ENCODE data around the gene MSH3.

The MSH3 gene

DNA sequence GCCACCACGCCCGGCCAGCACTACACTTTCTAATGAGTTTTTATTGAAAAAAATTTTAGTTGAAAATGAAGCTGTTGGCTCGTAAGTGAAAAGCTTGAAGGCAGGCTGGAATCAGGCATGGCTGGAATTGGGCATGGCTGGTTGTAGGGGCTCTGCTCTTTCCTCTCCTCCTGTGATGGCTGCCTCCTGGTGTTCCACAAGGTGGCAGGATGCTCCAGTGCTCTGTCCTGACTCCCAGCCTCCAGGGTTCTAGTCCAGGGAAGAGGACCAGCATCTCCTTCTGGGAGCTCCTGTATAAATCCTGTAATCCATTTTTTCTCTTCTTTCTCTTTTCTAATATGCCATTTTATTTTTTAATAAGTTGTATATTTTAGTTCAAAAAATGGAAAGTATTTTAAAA is 57.5 kb downstream of the MSH3 start:
- TF ChIP-seq, protein P1, sequence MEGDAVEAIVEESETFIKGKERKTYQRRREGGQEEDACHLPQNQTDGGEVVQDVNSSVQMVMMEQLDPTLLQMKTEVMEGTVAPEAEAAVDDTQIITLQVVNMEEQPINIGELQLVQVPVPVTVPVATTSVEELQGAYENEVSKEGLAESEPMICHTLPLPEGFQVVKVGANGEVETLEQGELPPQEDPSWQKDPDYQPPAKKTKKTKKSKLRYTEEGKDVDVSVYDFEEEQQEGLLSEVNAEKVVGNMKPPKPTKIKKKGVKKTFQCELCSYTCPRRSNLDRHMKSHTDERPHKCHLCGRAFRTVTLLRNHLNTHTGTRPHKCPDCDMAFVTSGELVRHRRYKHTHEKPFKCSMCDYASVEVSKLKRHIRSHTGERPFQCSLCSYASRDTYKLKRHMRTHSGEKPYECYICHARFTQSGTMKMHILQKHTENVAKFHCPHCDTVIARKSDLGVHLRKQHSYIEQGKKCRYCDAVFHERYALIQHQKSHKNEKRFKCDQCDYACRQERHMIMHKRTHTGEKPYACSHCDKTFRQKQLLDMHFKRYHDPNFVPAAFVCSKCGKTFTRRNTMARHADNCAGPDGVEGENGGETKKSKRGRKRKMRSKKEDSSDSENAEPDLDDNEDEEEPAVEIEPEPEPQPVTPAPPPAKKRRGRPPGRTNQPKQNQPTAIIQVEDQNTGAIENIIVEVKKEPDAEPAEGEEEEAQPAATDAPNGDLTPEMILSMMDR (conservative IDR thresholded peaks at IDR 0.05; ENCODE audit: low read depth, low read length), result peak; percentile 77
- DNase-seq (ENCODE audit: low read depth), result peak; percentile 59
- H3K4me3 ChIP-seq (ENCODE audit: low read depth, low read length), result no peak overlapping the region

DNA sequence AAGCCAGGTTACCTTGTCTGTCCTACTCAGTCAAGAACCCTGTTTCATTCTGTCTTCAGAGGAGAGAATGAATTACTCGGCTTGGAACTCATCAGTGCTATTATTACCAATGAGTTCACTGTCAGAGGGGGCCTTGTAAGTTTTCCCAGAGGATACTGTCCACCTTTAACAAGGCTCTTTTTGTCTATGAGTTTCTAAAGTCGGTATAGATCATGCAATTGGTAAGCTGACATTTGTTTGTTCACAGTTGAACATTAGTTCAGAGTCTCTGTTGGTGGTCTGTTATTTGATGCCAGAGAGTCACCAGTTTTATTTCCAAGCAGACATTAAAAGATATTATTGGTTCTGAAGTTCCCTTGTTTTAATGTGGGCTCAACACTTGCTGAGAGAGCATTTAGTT is 58.5 kb downstream of the MSH3 start:
- TF ChIP-seq, protein P1 (conservative IDR thresholded peaks at IDR 0.05; ENCODE audit: low read depth, low read length), result no peak
- H3K4me3 ChIP-seq (ENCODE audit: low read depth, low read length), result no peak overlapping the region
- DNase-seq (ENCODE audit: low read depth), result no peak

DNA sequence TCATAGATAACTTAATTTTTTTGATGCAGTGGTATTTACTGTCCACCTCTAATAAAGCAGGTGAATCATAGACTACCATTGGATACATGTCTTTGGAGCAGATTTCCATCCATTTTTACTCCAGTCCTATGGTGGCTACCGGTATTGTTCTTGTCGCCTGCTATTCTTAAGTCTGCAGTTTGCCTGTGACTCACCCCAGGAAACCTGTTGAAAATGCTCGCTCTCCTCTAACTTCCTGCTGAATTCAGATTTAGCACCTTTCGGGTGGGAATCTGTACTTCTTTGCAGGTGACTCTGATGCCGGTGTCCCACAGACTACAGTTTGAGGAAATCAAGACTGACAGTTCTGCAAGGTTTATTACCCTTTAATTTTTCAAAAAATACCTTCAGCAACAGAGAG is 59.2 kb downstream of the MSH3 start:
- DNase-seq (ENCODE audit: low read depth), result no peak
- TF ChIP-seq, protein P1 (conservative IDR thresholded peaks at IDR 0.05; ENCODE audit: low read depth, low read length), result no peak

DNA sequence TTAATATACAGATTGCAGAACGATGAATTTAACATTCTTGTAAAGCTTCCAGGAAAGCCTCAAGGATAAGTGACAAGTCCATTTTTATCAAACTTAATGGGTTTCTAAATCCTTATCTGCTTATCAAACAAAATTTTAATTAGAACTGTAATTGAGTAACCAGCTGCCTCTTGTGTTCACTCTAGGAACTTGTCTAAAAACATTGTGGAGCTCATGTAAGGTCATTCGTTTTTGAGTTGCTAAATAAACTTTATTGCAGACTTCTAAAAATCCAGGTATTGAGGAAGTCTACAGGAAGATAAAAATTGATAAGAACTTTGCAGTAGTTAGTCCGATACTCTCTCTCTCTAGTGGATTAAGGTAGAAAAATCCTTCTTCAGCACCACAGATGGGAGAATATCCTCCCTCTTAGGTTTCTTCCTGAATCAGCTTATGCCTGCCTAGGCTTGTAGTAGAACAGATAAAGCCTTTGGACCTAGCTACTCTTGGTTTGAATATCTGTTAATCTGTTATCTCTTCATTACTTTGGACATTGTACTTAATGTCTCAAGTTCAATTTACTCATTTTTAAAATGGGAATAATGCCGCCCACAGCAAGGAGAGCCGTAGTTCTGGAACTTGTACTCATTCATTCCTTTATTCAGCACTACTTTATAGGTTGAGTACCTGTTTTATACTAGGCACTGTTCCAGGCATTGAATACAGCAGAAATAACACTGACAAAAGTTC is 60.3 kb downstream of the MSH3 start:
- DNase-seq (ENCODE audit: low read depth), result no peak
- H3K4me3 ChIP-seq (ENCODE audit: low read depth, low read length), result no peak overlapping the region
- TF ChIP-seq, protein P1 (conservative IDR thresholded peaks at IDR 0.05; ENCODE audit: low read depth, low read length), result no peak

More for the DNA sequence above, 59.2 kb downstream of the MSH3 start:
- H3K4me3 ChIP-seq (ENCODE audit: low read depth, low read length), result no peak overlapping the region

DNA sequence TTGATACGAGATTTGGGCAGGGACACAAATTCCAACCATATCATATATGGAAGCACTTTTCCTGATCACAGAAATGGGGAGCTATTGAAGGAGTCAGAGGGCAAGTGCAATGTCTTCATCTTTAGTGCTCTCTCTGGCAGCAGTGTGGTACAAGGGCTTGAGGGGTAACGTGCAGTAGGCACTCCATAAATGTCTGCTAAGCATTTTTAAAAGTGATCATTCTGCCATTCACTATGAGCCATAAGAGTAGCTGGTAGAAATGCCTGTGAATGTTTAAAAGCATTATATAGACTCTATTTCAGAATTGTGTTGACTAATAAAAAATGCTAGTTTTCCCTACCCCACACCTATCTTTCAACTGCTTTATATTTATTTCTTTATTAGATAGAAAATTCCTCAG is 61.4 kb downstream of the MSH3 start:
- TF ChIP-seq, protein P1 (conservative IDR thresholded peaks at IDR 0.05; ENCODE audit: low read depth, low read length), result no peak
- H3K4me3 ChIP-seq (ENCODE audit: low read depth, low read length), result no peak overlapping the region
- DNase-seq (ENCODE audit: low read depth), result no peak

DNA sequence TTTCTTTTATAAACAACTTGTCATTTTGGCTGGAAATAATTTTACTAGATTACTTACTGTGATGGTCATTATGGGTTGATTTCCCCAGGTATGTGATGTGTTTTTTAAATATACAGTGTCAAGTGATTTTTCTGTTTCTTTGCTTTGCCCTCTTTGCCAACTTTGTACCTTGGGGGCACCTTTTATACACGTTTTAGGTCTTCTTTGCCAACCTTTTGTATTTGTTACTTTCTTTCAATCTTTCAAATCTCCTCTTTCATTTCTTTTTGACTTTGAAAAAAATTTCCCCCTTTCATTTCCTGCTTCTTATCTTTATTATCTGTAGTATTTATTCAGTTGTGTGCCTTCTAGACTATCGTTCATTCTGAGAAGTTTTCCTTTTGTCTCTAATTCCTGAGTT is 65.7 kb downstream of the MSH3 start:
- TF ChIP-seq, protein P1 (conservative IDR thresholded peaks at IDR 0.05; ENCODE audit: low read depth, low read length), result no peak
- no peak for DNase-seq (ENCODE audit: low read depth)
- no peak overlapping the region for H3K4me3 ChIP-seq (ENCODE audit: low read depth, low read length)

DNA sequence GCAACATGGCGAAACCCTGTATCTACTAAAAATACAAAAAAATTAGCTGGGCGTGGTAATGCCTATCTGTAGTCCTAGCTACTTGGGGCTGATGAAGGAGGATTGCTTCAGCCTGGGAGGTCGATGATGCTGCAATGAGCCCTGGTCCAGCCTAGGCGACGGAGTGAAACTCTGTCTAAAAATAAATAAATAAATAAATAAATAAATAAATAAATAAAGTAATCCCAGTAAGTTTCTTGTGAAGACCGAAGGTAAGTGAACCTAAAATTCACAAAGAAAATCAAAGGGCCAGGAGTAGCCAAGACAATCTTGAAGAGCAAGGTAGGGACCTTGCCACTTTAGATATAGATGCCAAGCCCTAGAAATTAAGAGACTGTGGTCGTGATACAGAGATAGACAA is 68.5 kb downstream of the MSH3 start:
- no peak for DNase-seq (ENCODE audit: low read depth)
- H3K4me3 ChIP-seq (ENCODE audit: low read depth, low read length), result no peak overlapping the region
- TF ChIP-seq, protein P1 (conservative IDR thresholded peaks at IDR 0.05; ENCODE audit: low read depth, low read length), result no peak

All from choroid plexus epithelial cell (primary cell).